Activated CD4-positive, alpha-beta T cell treated with anti-CD3 and anti-CD28 coated beads, Interleukin-2, amount 10 ng/mL, durations not matched to agents 7 days and 5 days (primary cell): Measurements from ENCODE around the gene TRIP6. TPM values are rescaled to one million over a fixed set of nuclear protein-coding genes. Genes with fewer than 3 reads are reported as not detected.

Source experiments
- CTCF ChIA-PET: fragments of 350-600 bp; sonication (Branson Sonifier 250); formaldehyde crosslinking; loops from one replicate; lab custom pipeline; 2021; ENCODE audit warnings: antibody characterized with exemption; lab: Charles Lee
- POLR2A ChIA-PET: fragments of 350-600 bp; sonication (Branson Sonifier 250); formaldehyde crosslinking; loops from one replicate; lab custom pipeline; 2021; ENCODE audit warnings: antibody characterized with exemption; lab: Charles Lee
- DNase-seq: peaks from one replicate; pipeline ENCODE4 v3.0.0-alpha.2; 2020
- H3K27ac Mint-ChIP-seq: one replicate; pipeline ENCODE4 v1.8.0; 2021; ENCODE audit warnings: mild to moderate bottlenecking, moderate library complexity, mixed read lengths
- H3K27me3 Mint-ChIP-seq: one replicate; pipeline ENCODE4 v1.8.0; 2021; ENCODE audit warnings: mixed read lengths
- H3K36me3 Mint-ChIP-seq: one replicate; pipeline ENCODE4 v1.8.0; 2021; ENCODE audit warnings: low read depth, mixed read lengths
- H3K4me1 Mint-ChIP-seq: one replicate; pipeline ENCODE4 v1.8.0; 2021; ENCODE audit warnings: mixed read lengths
- H3K4me3 Mint-ChIP-seq: one replicate; pipeline ENCODE4 v1.8.0; 2021; ENCODE audit warnings: mild to moderate bottlenecking, moderate library complexity, mixed read lengths
- H3K9me3 Mint-ChIP-seq: one replicate; pipeline ENCODE4 v1.8.0; 2021; ENCODE audit warnings: mixed read lengths
- total RNA-seq, 2 experiments: library from RNA; stranded (reverse); gene quantifications; one replicate each; pipeline ENCODE4 v1.2.3, GENCODE V29; 2021

Gene TRIP6
- total RNA-seq, 2 experiments from 2014 or later: 24.8 to 34.2 TPM

DNA sequence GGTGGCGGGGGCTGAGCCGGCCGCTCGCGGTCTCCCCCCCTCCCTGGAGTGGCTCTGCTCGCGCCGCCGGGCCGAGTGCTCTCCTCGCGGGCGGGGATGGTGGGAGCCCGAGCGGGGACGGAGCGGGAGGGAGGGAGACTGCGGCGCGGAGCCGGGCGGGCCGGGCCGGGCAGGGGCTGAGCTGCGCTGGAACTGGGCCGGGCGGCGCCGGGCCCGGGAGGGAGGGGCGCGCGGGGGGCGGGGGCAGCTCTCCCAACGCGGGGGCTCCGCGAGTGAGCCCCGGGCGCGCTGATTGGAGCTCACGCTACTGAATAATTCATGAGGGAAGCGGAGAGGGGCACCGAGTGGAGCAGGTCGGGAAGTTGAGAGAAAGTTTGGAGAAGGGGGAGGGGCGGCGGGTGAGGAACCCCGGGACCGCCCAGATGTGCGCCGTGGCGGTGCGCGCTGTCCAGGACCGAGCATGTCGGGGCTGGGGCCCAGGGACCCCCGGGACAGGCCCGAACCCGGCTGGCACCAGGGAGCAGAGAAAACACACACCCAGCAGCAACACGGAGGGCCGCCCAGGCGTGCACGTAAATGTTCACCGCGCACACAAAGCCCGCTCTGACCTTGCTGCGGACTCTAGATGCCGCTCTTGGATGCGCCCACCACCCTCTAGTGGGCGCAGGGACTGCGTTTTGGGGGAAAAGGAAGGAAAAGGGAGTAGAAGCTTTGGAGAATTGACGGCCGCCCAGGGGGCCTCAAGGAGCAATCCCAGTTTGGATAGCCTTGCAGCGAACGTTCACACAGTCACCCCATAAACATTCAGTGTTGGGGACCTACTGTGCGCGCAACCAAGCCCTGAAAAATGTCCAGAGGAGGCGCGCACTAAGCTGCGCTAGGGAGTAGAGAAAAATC, 39.6 kb upstream of the TRIP6 start, which contains the start of gene EPHB4:
TSS of gene EPHB4 (minus strand) at position 194 of the 897 bp plus-strand sequence. CDS start 493 bp downstream, outside the sequence.
- Mint-ChIP-seq H3K4me1 (peaks cover 21% of the 10 kb centered on the region), H3K27ac (peak within 1 kb of the TSS; percentile 28), H3K27me3 (peaks cover 42% of the 10 kb centered on the region), H3K36me3 (peaks cover 2% of the 10 kb centered on the region), H3K4me3 (peak within 1 kb of the TSS; percentile 49), H3K9me3 (no peaks in the 10 kb centered on the region)
- DNase-seq: no peak
- ChIA-PET CTCF (interaction anchor here (1.0 to 1.3 kb wide), 2 partner anchors 13 to 25 kb away, joined by 3 read pairs; partner anchors contain the start of gene SLC12A9), POLR2A (no interaction called here)

DNA sequence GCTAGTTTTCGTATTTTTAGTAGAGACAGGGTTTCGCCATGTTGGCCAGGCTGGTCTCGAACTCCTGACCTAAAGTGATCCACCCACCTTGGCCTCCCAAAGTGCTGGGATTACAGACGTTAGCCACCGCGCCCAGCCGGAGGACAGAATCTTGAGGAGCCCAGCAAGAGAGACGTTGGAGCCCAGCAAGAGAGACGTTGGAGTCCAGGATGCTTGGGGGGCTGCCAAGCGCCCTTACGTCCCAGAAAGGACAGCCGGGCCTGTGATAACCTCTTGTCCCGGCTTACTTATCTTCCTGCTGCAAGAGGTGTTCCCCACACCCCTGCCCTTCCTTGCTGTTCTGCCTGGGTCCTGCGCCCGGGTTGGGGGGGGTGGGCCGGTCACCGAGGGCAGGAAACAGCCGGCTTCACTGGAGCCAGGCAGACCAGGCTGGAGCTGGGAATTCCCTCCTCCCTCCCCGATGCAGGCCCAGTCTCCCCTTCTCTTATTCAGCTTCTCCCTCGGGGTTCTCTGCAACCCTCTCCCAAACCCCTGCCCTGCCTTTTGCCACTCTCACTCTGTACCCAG, 38.0 kb upstream of the TRIP6 start:
- H3K36me3 Mint-ChIP-seq: peaks cover 2% of the 10 kb centered on the region
- no peak overlapping the region for H3K27ac Mint-ChIP-seq
- POLR2A ChIA-PET: no interaction called here
- no peaks in the 10 kb centered on the region for H3K9me3 Mint-ChIP-seq
- DNase-seq: no peak
- peaks cover 21% of the 10 kb centered on the region for H3K4me1 Mint-ChIP-seq
- H3K27me3 Mint-ChIP-seq: peaks cover 42% of the 10 kb centered on the region
- CTCF ChIA-PET: interaction anchor here (0.6 to 5.2 kb wide), 3 partner anchors 14 to 491 kb away, joined by 3 to 24 read pairs (median 5); partner anchors contain the start of gene SLC12A9
- H3K4me3 Mint-ChIP-seq: no peak overlapping the region

DNA sequence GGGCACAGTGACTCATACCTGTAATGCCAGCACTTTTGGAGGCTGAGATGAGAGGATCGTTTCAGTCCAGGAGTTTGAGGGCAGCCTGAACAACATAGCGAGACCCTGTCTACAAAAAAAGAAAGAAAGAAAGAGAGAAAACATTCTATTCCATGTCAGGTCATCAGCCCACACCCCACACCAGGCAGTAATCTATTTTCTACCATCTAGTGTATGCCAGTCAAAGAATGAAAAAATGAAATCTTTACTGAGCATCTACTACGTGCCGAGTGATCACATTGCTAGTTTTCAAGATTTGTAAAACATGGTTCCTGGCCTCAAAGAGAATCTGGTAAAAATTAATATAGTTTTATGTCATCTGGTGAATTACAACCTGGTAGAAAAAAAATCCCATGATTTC, 36.8 kb upstream of the TRIP6 start:
- DNase-seq: no peak
- CTCF ChIA-PET: interaction anchor here (0.6 to 5.2 kb wide), 2 partner anchors 22 to 291 kb away, joined by 4 to 24 read pairs; partner anchors contain the start of gene SLC12A9
- Mint-ChIP-seq H3K36me3 (peaks cover 2% of the 10 kb centered on the region), H3K4me1 (peaks cover 20% of the 10 kb centered on the region), H3K27ac (no peak overlapping the region), H3K27me3 (peaks cover 37% of the 10 kb centered on the region), H3K4me3 (no peak overlapping the region), H3K9me3 (no peaks in the 10 kb centered on the region)
- POLR2A ChIA-PET: no interaction called here

DNA sequence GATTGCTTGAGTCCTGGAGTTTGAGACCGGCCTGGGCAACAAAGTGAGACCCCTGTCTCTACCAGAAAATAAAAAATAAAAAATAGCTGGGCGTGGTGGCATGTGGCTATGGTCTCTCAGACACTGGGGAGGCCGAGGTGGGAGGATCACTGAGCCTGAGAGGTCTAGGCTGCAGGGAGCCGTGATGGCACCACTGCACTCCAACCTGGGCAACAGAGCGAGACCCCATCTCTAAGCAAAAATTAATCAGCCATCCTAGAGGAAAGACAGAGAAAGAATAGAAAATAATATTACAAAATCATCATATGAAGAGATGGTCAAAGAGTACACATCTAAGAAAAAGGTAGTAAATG, 34.9 kb upstream of the TRIP6 start:
- no peak overlapping the region for H3K4me3 Mint-ChIP-seq
- H3K27me3 Mint-ChIP-seq: peaks cover 23% of the 10 kb centered on the region
- ChIA-PET CTCF (interaction anchor here (0.8 to 5.2 kb wide), 4 partner anchors 20 to 126 kb away, joined by 3 to 24 read pairs (median 4); partner anchors contain the start of genes POP7 and SLC12A9), POLR2A (no interaction called here)
- H3K9me3 Mint-ChIP-seq: no peaks in the 10 kb centered on the region
- H3K27ac Mint-ChIP-seq: no peak overlapping the region
- DNase-seq: no peak
- H3K36me3 Mint-ChIP-seq: peaks cover 2% of the 10 kb centered on the region
- peaks cover 23% of the 10 kb centered on the region for H3K4me1 Mint-ChIP-seq

DNA sequence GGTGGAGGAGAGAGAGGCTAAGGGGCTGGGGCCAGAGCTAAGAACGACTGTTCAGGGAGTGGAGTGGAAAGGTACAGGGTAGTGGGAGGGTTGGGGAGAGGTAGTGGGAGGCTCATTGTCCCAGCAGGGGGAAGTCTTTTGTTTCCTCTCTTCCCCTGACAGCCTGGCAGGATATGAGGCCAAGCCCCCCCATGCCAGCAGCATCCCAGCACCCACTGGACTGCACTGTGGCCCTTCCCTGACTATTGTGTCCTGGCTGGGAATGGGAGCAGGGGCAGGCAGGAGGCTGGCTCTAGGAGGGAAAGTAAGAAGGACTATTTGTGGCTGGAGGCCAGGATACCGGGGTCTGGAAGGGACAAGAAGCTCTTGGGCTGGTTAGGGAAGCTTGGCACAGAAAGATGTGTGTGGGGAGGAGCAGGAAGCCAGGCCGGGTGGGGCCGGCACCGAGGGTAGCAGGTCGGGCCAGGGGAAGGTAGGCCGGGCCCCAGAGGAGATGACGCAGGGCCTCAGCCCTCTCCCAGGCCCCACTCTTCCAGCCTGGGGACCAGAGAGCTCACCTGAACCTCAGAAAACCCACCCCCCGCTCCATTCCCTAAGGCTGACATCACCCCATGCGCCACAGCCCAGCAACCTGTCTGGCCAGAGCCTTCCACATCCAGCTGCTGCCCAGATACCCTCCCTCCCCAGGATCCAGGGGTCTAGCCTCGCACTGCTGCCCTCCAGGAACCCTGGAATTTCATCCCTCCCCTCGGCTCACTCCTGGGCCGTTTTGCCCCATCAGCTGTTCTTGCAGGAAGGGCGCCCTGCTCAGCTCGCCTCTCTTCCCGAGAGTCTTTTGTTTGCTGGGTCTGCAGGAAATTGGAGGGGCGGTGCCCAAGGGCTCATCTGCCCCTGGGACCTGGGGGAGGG, 31.0 kb upstream of the TRIP6 start:
- no peaks in the 10 kb centered on the region for H3K36me3 Mint-ChIP-seq
- H3K27ac Mint-ChIP-seq: peak overlapping the region; percentile 3
- ChIA-PET CTCF (interaction anchor here (0.6 to 1.3 kb wide), 7 partner anchors 12 to 1278 kb away, joined by 3 to 4 read pairs (median 3); partner anchors contain the start of genes SLC12A9 and ZNF655), POLR2A (no interaction called here)
- DNase-seq: no peak
- no peak overlapping the region for H3K4me3 Mint-ChIP-seq
- no peaks in the 10 kb centered on the region for H3K9me3 Mint-ChIP-seq
- peaks cover 3% of the 10 kb centered on the region for H3K27me3 Mint-ChIP-seq
- peaks cover 25% of the 10 kb centered on the region for H3K4me1 Mint-ChIP-seq

DNA sequence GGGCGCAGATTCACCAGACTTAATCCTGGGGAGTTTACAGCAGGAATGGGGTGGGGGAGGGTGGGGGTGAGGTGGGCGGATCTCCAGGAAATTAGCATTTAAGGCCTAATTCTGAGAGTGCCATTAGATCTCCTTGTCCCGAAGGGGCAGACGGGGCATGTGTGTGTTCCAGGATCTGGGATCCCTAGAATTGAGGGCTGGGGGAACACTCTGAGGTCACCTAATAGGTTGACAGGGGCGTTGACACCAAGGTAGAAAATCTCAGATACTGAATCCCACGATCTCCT, 30.4 kb upstream of the TRIP6 start:
- Mint-ChIP-seq H3K4me3 (peak overlapping the region; percentile 72), H3K27ac (peak overlapping the region; percentile 81), H3K4me1 (peaks cover 25% of the 10 kb centered on the region), H3K27me3 (peaks cover under 1% of the 10 kb centered on the region), H3K9me3 (no peaks in the 10 kb centered on the region), H3K36me3 (no peaks in the 10 kb centered on the region)
- ChIA-PET CTCF (interaction anchor here (0.7 to 1.3 kb wide), 3 partner anchors 11 to 45 kb away, joined by 3 to 4 read pairs (median 3); partner anchors contain the start of gene SLC12A9), POLR2A (no interaction called here)
- no peak for DNase-seq

DNA sequence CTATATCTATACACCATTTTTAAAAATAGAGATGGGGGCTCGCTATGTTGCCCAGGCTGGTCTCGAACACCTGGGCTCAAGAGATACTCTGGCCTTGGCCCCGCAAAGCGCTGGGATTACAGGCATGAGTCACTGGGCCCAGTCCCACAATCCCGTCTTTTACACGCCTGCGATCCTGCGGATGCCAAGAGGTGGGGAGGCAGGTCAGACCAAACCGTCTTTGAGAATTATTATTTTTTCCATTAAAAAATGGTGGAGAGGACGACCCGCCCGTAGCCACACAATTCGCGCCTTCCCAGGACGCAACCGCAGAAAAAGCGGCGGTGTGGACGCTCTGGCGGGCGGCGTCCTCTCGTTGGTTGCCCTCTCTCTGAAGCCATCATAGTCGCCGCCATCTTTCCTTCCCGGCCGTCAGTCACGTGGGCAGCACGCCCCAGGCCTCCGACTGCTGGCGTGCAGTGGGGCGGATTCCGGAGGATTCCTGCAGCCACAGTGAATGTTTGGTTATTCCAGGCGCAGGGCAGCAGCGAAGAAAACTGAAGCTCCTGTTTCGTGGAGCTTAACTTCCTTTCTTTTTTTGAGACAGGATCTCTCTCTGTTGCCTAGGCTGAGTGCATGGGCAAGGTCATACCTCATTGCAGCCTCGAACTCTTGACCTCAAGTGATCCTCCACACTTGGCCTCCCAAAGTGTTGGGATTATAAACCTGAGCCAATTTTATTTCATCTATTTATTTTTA, 29.9 kb upstream of the TRIP6 start:
- Mint-ChIP-seq H3K4me3 (peak overlapping the region; percentile 72), H3K27me3 (peaks cover 2% of the 10 kb centered on the region), H3K36me3 (no peaks in the 10 kb centered on the region), H3K4me1 (peaks cover 25% of the 10 kb centered on the region), H3K27ac (peak overlapping the region; percentile 81), H3K9me3 (no peaks in the 10 kb centered on the region)
- DNase-seq: peak; percentile 73
- CTCF ChIA-PET: interaction anchor here (1.1 kb wide), 1 partner anchor 15 kb away, joined by 3 read pairs; the partner anchor contains the start of gene SLC12A9
- POLR2A ChIA-PET: no interaction called here

DNA sequence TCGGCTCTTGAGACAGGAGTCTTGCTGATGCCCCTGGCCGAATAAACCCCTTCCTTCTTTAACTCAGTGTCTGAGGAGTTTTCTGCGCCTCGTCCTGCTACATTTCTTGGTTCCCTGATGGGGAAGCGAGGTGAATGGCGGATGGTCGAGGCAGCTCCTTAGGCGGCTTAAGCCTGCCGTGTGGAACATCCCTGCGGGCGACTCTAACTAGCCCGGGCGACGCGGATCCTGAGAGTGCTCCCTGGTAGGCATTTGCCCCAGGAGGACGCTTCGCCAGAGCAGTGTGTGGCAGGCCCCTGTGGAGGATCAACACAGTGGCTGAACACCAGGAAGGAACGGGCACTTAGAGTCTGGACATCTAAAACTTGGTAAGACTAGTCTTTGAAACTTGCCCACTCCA, 27.8 kb upstream of the TRIP6 start:
- DNase-seq: no peak
- H3K4me3 Mint-ChIP-seq: no peak overlapping the region
- CTCF ChIA-PET: no interaction called here
- H3K9me3 Mint-ChIP-seq: no peaks in the 10 kb centered on the region
- POLR2A ChIA-PET: no interaction called here
- no peaks in the 10 kb centered on the region for H3K36me3 Mint-ChIP-seq
- H3K4me1 Mint-ChIP-seq: peaks cover 25% of the 10 kb centered on the region
- no peak overlapping the region for H3K27ac Mint-ChIP-seq
- H3K27me3 Mint-ChIP-seq: peaks cover 2% of the 10 kb centered on the region

DNA sequence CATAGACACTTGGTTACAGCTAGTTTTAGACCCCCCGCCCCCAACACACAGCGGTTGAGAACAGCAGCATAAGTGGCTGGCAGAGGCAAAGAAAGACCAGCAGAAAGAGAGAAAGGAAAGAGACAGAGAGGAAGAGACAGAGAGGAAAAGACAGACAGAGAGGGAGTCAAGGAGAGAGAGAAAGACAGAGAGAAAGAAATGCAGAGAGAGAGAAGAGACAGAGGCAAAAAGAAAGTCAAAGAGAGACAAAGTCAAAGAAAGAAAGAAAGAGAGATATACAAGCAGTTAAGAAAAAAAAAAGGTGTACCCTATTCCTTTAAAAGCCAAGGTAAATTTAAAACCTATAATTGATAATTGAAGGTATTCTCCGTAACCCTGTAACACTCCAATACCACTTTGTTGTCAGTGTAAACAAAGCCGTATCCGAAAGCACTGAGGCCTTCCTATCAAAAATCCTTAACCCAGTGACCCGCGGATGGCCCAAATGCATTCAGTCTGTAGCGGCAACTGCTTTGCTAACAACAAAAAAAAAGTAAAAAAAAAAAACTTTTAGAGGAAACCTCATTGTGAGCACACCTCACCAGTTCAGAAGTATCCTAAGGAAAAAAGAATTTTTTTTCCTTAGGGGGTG, 26.6 kb upstream of the TRIP6 start:
- CTCF ChIA-PET: no interaction called here
- H3K36me3 Mint-ChIP-seq: no peaks in the 10 kb centered on the region

DNA sequence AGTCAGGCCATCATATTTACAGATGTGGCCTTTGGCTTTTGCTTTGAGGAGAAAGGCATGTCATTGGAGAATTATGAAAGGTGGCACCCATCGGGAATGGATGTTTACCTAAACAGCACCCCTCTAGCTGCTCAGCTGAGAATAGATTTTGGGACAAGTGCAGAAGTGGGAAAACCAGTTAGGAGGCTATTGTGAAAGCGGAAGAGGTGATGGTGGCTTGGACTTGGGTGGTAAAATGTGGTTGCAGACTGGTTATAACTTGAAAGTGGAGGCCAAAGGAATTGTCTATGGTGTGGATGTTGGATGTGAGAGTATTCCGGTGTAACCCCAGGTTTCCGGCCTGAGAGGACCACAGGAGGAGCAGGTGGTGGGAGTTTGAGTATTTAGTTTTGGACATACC, 19.8 kb upstream of the TRIP6 start:
- ChIA-PET POLR2A (no interaction called here), CTCF (interaction anchor here (1.3 kb wide), 1 partner anchor 11 kb away, joined by 4 read pairs; no protein-coding TSS in a partner anchor)
- no peak for DNase-seq
- Mint-ChIP-seq H3K9me3 (no peaks in the 10 kb centered on the region), H3K27me3 (no peaks in the 10 kb centered on the region), H3K27ac (no peak overlapping the region), H3K4me1 (peaks cover 4% of the 10 kb centered on the region), H3K4me3 (no peak overlapping the region), H3K36me3 (no peaks in the 10 kb centered on the region)

More for the DNA sequence above, 26.6 kb upstream of the TRIP6 start:
- Mint-ChIP-seq H3K27me3 (peaks cover 2% of the 10 kb centered on the region), H3K4me3 (no peak overlapping the region), H3K4me1 (peaks cover 24% of the 10 kb centered on the region), H3K9me3 (no peaks in the 10 kb centered on the region), H3K27ac (no peak overlapping the region)
- POLR2A ChIA-PET: no interaction called here
- no peak for DNase-seq
